IPS DF 19.7 (cell line): ENCODE measurements around the gene SRMS.
"Not testable (repeated sequence)": the region's sequence is repeated elsewhere in the genome, so short reads cannot be mapped to it uniquely, and the experiment has no call there.

ENCODE experiments used
- DNase-seq: peaks from one replicate; pipeline ENCODE4 v3.0.0-alpha.2; 2013; ENCODE audit warnings: low read depth, low spot score

Gene SRMS

DNA sequence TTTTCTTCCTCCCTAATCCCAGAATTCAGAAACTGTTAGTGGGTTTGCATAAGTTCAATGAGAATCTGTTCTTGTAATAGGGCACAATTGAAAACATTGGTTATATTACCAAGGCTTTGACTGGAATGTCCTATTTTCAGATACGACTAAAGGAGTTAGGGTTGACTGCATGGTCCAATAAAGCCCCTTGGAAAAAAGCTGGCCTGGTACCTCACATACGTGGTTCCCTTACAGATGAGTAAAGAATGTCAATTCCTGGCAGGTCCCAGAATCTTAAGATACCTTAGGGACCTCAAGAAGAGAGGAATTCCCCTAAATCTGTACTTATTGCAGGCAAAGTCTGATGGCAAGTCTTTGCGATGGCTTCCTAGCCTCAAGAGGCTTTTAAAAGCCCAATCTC, 22.4 kb downstream of the SRMS start:
- no peak for DNase-seq

GRCh38 chr20:63522981-63523611, 24.5 kb downstream of the SRMS start:
- DNase-seq = no peak

- DNase-seq = no peak
Observed at GRCh38 chr20:63522091-63522868, 25.3 kb downstream of the SRMS start.

DNA sequence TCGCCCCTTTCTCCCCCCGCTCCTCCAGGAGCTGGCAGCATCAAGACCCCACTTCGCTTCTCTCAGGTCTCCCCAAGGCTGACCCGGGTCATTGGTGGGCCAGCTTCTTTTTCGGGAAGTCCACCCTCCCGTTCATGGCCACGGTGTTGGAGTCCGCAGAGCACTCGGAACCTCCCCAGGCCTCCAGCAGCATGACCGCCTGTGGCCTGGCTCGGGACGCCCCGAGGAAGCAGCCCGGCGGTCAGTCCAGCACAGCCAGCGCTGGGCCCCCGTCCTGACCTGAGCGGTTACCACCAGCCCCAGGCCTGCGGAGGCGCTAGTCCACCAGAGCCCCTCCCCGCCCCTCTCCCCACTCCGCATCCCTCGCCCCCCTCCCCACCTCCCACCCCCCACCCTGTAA, 25.9 kb downstream of the SRMS start:
- no peak for DNase-seq

DNA sequence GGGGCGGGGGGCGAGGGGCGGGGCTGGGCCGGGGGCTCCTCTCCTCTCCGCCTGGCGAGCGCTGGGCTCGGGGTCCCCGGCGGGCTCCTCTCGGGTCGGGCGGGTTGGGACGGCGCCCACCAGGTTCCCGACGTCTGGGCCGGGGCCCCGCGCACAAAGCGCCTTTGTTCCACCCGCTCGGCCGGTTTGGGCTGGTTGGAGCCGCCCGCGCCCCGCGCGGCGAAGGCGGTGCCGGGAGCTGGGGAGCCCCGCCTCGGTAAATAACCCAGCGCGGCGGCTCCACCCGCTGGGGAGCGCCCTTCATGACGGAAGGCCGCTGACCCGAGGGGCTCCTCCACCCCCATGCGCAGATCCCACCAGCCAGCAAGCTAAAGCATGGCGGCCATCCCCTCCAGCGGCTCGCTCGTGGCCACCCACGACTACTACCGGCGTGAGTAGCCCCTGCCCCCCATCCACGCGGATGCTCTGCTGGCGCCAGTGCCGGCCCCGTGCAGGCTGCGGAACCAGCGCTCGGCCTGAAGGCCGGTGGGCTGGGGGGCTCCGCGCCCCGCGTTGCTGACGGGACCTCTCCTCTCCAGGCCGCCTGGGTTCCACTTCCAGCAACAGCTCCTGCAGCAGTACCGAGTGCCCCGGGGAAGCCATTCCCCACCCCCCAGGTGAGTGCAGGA, 26.5 kb downstream of the SRMS start:
- no peak for DNase-seq

DNA sequence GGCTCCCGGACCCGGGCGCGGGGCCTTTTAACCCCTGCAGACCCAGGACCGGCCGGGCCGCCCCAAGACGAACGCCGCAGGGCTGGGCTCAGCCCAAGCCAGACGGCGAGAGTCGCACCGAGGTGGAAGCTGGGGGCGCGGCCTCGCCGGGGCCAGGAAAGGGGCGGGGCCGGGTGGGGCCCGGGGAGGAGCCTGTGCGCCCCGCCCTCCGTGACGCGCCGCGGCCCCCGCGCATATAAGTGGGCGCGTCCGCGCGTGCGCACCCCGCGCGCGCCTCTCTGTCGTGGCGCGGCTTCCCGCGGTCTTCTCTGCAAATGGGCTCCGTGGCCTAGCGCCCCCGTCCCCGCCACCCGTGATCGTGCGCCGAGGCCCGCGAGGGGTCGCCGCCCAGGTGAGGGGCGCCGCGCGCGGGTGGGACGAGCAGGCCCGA, 27.0 kb downstream of the SRMS start, which contains the start of gene PPDPF:
Gene PPDPF, plus strand, starts transcription at position 262 of the 430 bp plus-strand sequence. CDS start 544 bp downstream, outside the sequence.
- DNase-seq = no peak

GRCh38 chr20:63519668-63520503, 27.7 kb downstream of the SRMS start:
- no peak for DNase-seq

GRCh38 chr20:63518946-63519667, 28.4 kb downstream of the SRMS start:
- no peak for DNase-seq

GRCh38 chr20:63518351-63518861, 29.1 kb downstream of the SRMS start:
- DNase-seq = no peak

- DNase-seq = no peak
Observed at GRCh38 chr20:63517376-63518309, 29.9 kb downstream of the SRMS start.

DNA sequence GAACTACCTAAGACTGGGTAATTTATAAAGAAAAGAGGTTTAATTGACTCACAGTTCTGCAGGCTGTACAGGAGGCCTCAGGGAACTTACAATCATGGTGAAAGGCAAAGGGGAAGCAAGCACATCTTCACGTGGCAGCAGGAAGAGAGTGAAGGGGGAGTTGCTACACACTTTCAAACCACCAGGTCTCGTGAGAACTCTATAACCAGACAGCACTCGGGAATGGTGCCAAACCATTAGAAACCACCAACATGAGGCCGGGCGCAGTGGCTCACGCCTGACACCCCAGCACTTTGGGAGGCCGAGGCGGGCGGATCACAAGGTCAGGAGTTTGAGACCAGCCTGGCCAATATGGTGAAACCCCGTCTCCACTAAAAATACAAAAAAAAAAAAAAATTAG, 33.0 kb downstream of the SRMS start:
- DNase-seq = not testable (repeated sequence)

- DNase-seq = no peak
Observed at GRCh38 chr20:63513207-63513606, 34.3 kb downstream of the SRMS start.

DNA sequence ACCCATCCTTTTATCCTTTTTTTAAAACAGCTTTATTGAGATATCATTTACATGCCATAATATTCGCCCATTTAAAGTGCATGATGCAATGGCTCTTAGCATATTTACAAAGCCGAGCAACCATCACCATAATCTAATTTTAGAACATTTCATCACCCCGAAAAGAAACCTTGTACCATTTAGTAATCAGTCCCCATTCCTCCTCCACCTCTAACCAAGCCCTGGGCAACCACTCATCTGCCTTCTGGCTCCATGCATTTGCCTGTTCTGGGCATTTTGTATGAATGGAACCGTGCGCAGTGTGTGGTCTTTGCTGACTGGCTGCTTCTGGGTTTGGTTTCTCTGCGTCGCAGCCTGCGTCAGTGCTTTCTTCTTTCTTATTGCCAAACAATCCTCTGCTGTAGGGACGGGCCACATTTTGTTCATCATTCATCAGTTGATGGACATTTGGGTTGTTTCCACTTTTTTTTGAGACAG, 38.4 kb downstream of the SRMS start:
- DNase-seq = no peak

- no peak for DNase-seq
Observed at GRCh38 chr20:63508072-63508768, 39.3 kb downstream of the SRMS start.

- DNase-seq = no peak
Observed at GRCh38 chr20:63507083-63507743, 40.3 kb downstream of the SRMS start.

- DNase-seq = no peak
Observed at GRCh38 chr20:63505723-63506122, 41.8 kb downstream of the SRMS start.

- DNase-seq = no peak
Observed at GRCh38 chr20:63505281-63505680, 42.3 kb downstream of the SRMS start.

- no peak for DNase-seq
Observed at GRCh38 chr20:63504642-63505041, 42.9 kb downstream of the SRMS start.
